NCI-H748 treated with DMSO at 0.1 percent for 48 hours (cell line): ENCODE measurements around the gene BCL7C.
A peak's percentile ranks its signal among the peaks of the same experiment; 100 is the strongest.
"Not testable (repeated sequence)": the region's sequence is repeated elsewhere in the genome, so short reads cannot be mapped to it uniquely, and the experiment has no call there.

Experiments
- DNase-seq: peaks from one replicate; lab custom pipeline; 2025; lab: John Stamatoyannopoulos, UW

BCL7C gene

DNA sequence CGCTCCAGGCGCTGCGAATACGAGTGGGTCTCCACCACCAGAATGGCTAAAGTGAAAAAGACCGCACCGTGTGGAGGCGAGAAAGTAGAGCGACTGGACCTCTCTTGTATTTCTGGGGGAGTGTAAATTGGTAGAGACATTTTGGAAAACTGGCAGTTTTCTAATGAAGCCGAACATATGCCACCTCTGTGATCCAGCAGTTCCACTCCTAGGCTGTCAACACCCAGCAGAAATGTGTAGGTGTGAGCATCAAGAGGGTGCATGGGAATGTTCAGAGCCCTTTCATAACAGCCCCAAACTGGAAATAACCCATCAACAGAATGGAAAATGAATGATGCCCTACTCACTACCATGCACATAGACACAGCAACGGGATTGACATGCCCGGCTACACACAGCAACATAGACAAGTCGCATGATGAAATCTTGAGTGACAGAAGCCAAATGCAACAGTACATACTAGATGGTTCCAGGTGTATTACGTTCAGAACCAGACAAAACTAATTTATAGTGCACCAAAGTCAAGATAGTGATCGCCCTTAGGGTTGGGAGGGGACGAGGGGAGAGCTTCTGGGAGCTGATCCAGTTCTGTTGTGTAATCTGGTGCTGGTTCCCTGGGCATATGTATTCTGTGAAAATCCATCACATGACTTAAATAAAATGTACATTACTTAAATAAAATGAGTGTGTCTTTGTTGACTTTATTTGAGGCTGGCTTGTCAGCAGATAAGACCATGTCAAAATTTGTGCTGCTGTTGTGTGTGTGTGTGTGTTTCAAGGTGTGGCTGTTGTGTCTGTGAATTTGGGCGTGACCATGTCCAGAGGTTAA lies 877 bp upstream of the BCL7C start:
- no peak for DNase-seq

GRCh38 chr16:30893417-30893743 lies 497 bp downstream of the BCL7C start:
- DNase-seq = no peak

DNA sequence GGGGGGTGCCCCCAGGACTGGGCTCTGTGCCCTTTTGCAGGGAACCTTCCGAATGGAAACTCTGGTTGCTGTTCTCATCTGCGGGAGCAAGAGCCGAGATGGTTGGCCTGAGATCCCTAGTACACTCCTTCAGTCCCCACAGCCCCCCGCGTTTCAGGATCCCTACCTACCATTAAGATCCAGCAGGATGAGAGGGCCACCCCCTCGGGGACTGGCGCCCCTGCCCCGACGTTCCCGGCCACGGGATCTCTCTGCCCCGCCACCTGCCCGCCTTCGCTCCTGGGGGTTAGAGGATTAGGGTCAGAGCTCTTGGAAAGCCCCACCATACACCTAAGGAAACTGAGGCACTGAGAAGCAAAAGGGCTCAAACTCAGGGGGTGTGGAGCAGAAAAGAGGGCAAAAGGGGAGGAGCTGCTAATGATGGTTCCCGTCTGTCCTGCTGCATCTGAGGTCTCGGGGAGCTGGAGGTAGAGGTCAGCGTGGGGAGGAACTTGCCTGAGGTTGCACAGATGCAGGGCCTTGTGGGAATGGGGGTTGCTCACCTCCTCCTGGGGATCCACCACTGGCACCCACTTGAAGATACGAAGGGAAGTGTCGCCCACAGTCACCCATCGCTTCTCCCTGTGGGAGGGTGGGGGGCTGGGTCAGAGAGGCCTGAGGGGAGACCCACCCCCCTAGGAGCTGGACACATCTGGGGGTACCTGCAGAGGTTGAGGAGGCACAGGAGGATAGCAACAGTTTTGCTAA lies 1.0 kb downstream of the BCL7C start:
- DNase-seq = no peak

GRCh38 chr16:30891043-30891823 lies 2.6 kb downstream of the BCL7C start:
- not testable (repeated sequence) for DNase-seq

DNA sequence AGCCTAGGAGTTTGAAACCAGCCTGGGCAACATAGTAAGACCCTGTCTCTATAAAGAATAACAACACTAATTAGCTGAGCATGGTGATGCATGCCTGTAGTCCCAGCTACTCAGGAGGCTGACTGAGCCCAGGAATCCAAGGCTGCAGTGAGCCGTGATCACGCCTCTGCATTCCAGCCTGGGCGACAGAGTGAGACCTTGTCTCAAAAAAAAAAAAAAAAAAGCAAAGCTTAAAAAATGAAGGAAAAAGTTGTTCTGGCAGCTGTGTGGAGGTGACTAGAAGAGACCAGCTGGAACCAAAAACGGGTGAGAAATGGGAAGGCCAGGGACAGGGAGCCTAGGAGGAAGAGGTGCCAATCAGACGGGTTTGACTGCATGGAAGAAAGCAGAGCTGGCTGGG lies 4.2 kb downstream of the BCL7C start:
- no peak for DNase-seq

GRCh38 chr16:30888856-30889499 lies 4.9 kb downstream of the BCL7C start:
- DNase-seq = no peak

GRCh38 chr16:30887927-30888326 lies 6.0 kb downstream of the BCL7C start:
- DNase-seq = no peak

- DNase-seq = no peak
Observed at GRCh38 chr16:30886145-30886544, 7.7 kb downstream of the BCL7C start.

- DNase-seq = no peak
Observed at GRCh38 chr16:30885196-30885595, 8.7 kb downstream of the BCL7C start.

GRCh38 chr16:30884760-30885159 lies 9.1 kb downstream of the BCL7C start:
- DNase-seq = no peak

GRCh38 chr16:30882429-30883310 lies 11.2 kb downstream of the BCL7C start:
- DNase-seq = no peak

DNA sequence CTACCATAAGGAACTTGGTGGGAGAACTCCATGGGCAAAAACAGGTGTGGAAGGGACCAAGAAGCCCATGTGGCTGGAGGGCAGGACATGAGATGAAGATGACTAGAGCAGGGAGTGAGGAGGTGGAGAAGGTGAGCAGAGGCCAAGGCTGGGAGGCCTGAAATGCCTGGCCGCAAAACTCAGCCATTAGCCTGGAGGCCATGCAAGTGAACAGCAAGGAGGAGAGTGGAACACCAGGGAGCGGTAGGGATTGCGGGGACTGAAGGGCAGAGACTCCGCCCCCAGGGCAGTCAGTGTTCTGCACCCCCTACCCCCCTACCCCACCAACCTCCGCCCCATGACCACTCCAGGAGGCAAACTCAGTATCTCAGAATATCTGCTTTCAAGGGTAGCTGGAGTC lies 17.0 kb downstream of the BCL7C start:
- no peak for DNase-seq

- no peak for DNase-seq
Observed at GRCh38 chr16:30875871-30876801, 17.7 kb downstream of the BCL7C start.

GRCh38 chr16:30874821-30875717 lies 18.8 kb downstream of the BCL7C start:
- peak; percentile 56 for DNase-seq

DNA sequence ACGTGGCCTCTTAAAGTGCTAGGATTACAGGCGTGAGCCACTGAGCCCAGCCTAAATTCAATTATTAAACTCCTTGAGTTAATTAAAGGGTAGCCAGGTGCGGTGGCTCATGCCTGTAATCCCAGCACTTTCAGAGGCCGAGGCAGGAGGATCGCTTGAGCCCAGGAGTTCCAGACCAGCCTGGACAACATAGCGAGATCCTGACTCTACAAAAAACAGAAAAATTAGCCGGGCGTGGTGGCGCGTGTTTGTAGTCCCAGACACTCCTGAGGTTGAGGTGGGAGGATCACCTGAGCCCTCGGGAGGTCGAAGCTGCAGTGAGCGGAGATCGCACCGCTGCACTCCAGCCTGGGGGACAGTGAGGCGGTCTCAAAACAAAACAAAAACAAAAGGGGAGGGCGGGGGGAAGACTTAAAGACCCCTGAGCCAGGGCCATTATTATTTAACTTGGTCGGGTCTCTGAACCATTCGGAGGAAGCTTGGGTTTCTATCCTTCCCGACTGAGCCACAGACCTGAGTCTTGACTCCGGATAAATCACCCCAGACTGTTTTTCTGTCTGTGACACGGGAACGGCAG lies 19.5 kb downstream of the BCL7C start:
- DNase-seq = no peak

- no peak for DNase-seq
Observed at GRCh38 chr16:30870904-30871303, 23.0 kb downstream of the BCL7C start.

GRCh38 chr16:30867747-30868146 lies 26.1 kb downstream of the BCL7C start:
- DNase-seq = no peak

GRCh38 chr16:30866031-30866430 lies 27.8 kb downstream of the BCL7C start:
- no peak for DNase-seq

GRCh38 chr16:30863178-30863577 lies 30.7 kb downstream of the BCL7C start:
- not testable (repeated sequence) for DNase-seq
